Measurements from ENCODE around the gene RETREG3. TPM values are rescaled to one million over a fixed set of nuclear protein-coding genes. Genes with fewer than 3 reads are reported as not detected.

RETREG3 gene
- total and polyA plus RNA-seq, 2 of the 13 experiments (the other 11 are each of a cell fraction or from before 2014, with no cell fraction given): 47.0 to 55.8 TPM

DNA sequence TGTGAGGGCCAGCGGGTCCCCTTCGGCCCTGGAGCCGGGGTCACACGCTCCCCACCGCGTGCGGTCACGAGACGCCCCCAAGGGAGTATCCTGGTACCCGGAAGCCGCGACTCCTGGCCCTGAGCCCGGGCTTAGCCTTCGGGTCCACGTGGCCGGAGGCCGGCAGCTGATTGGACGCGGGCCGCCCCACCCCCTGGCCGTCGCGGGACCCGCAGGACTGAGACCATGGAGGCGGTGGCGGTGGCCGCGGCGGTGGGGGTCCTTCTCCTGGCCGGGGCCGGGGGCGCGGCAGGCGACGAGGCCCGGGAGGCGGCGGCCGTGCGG is 73.2 kb downstream of the RETREG3 start, which contains the start of gene NAGLU (continued):
- TF ChIP-seq GTF3A (CRISPR knock-in tag; conservative IDR thresholded peaks at IDR 0.05) (no peak), ISX (CRISPR knock-in tag; conservative IDR thresholded peaks at IDR 0.05) (0 out of 2 replicates have a peak, but pooled peaks have one; percentile 28), HOXD1 (CRISPR knock-in tag; IDR thresholded peaks at IDR 0.05) (peak; percentile 92), ELF4 (CRISPR knock-in tag; IDR thresholded peaks at IDR 0.05; ENCODE audit: borderline replicate concordance) (peak; percentile 97), ZNF761 (CRISPR knock-in tag; conservative IDR thresholded peaks at IDR 0.05) (peak; percentile 84; the same call in 1 of the 2 replicates), ZFYVE20 (CRISPR knock-in tag; IDR thresholded peaks at IDR 0.05; ENCODE audit: borderline replicate concordance, low read depth) (0 out of 2 replicates have a peak, but pooled peaks have one; percentile 75), SMAD1 (CRISPR knock-in tag; IDR thresholded peaks at IDR 0.05; ENCODE audit: borderline replicate concordance, low read depth) (no peak), MTA1 (CRISPR knock-in tag; IDR thresholded peaks at IDR 0.05; ENCODE audit: borderline replicate concordance) (no peak; the same call in 1 of the 2 replicates), MYC (CRISPR knock-in tag; IDR thresholded peaks at IDR 0.05; ENCODE audit: borderline replicate concordance) (peak; percentile 89), ZNF777 (CRISPR knock-in tag; IDR thresholded peaks at IDR 0.05) (peak; percentile 79), ZNF225 (CRISPR knock-in tag; IDR thresholded peaks at IDR 0.05) (peak; percentile 69; the same call in 1 of the 2 replicates), ZBTB8A (CRISPR knock-in tag; IDR thresholded peaks at IDR 0.05; ENCODE audit: borderline replicate concordance, low read depth) (0 out of 2 replicates have a peak, but pooled peaks have one; percentile 26), ELF1 (CRISPR knock-in tag; IDR thresholded peaks at IDR 0.05) (peak; percentile 98)
- TF ChIP-seq, protein P1, sequence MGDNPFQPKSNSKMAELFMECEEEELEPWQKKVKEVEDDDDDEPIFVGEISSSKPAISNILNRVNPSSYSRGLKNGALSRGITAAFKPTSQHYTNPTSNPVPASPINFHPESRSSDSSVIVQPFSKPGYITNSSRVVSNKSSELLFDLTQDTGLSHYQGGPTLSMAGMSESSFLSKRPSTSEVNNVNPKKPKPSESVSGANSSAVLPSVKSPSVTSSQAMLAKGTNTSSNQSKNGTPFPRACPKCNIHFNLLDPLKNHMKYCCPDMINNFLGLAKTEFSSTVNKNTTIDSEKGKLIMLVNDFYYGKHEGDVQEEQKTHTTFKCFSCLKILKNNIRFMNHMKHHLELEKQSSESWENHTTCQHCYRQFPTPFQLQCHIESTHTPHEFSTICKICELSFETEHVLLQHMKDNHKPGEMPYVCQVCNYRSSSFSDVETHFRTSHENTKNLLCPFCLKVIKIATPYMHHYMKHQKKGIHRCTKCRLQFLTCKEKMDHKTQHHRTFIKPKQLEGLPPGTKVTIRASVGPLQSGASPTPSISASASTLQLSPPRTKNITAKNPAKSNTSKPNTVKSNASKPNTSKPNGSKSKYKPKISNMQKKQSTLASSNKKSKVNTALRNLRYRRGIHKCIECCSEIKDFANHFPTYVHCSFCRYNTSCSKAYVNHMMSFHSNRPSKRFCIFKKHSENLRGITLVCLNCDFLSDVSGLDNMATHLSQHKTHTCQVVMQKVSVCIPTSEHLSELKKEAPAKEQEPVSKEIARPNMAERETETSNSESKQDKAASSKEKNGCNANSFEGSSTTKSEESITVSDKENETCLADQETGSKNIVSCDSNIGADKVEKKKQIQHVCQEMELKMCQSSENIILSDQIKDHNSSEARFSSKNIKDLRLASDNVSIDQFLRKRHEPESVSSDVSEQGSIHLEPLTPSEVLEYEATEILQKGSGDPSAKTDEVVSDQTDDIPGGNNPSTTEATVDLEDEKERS (CRISPR knock-in tag; IDR thresholded peaks at IDR 0.05): 0 out of 2 replicates have a peak, but pooled peaks have one; percentile 1
- TF ChIP-seq, protein P2, sequence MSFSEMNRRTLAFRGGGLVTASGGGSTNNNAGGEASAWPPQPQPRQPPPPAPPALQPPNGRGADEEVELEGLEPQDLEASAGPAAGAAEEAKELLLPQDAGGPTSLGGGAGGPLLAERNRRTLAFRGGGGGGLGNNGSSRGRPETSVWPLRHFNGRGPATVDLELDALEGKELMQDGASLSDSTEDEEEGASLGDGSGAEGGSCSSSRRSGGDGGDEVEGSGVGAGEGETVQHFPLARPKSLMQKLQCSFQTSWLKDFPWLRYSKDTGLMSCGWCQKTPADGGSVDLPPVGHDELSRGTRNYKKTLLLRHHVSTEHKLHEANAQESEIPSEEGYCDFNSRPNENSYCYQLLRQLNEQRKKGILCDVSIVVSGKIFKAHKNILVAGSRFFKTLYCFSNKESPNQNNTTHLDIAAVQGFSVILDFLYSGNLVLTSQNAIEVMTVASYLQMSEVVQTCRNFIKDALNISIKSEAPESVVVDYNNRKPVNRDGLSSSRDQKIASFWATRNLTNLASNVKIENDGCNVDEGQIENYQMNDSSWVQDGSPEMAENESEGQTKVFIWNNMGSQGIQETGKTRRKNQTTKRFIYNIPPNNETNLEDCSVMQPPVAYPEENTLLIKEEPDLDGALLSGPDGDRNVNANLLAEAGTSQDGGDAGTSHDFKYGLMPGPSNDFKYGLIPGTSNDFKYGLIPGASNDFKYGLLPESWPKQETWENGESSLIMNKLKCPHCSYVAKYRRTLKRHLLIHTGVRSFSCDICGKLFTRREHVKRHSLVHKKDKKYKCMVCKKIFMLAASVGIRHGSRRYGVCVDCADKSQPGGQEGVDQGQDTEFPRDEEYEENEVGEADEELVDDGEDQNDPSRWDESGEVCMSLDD (CRISPR knock-in tag; IDR thresholded peaks at IDR 0.05; ENCODE audit: borderline replicate concordance): peak; percentile 96
- TF ChIP-seq, protein P3, sequence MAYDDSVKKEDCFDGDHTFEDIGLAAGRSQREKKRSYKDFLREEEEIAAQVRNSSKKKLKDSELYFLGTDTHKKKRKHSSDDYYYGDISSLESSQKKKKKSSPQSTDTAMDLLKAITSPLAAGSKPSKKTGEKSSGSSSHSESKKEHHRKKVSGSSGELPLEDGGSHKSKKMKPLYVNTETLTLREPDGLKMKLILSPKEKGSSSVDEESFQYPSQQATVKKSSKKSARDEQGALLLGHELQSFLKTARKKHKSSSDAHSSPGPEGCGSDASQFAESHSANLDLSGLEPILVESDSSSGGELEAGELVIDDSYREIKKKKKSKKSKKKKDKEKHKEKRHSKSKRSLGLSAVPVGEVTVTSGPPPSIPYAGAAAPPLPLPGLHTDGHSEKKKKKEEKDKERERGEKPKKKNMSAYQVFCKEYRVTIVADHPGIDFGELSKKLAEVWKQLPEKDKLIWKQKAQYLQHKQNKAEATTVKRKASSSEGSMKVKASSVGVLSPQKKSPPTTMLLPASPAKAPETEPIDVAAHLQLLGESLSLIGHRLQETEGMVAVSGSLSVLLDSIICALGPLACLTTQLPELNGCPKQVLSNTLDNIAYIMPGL (CRISPR knock-in tag; IDR thresholded peaks at IDR 0.05; ENCODE audit: borderline replicate concordance in 1 of 2, low read depth in 1 of 2): 0 out of 4 replicates have a peak, but pooled peaks have one; percentile 11 to 16
- TF ChIP-seq, protein P4, sequence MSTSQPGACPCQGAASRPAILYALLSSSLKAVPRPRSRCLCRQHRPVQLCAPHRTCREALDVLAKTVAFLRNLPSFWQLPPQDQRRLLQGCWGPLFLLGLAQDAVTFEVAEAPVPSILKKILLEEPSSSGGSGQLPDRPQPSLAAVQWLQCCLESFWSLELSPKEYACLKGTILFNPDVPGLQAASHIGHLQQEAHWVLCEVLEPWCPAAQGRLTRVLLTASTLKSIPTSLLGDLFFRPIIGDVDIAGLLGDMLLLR (CRISPR knock-in tag; IDR thresholded peaks at IDR 0.05): peak; percentile 64; the same call in 1 of the 2 replicates

Measured in HepG2 (cell line).